ENCODE measurements around the gene MS4A1. TPM values are rescaled to one million over a fixed set of nuclear protein-coding genes. Genes with fewer than 3 reads are reported as not detected.

Gene MS4A1
- total RNA-seq, result not detected

DNA sequence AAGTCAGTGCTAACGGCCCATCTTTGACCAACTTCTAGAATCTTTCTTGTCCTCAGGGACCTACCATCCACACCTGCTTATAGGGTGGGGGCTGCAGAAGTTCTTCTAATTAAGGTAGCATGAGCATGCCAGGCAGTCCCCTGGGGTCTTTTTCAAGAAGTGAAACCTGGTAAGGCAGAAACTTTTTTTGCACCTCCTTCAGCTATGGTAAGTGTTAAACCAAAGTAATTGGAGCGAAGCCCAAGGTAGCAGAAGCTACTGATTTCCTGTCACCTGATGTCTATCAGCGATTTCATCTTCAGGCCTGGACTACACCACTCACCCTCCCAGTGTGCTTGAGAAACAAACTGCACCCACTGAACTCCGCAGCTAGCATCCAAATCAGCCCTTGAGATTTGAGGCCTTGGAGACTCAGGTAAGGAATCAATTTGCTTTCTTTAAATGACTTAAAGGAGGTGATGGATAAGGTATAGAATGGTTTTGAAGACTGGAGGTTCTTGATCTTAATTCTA, at the start of gene MS4A1:
Gene MS4A1, plus strand, starts transcription at position 317 of the 512 bp plus-strand sequence. CDS start 6,528 bp downstream, outside the sequence.

DNA sequence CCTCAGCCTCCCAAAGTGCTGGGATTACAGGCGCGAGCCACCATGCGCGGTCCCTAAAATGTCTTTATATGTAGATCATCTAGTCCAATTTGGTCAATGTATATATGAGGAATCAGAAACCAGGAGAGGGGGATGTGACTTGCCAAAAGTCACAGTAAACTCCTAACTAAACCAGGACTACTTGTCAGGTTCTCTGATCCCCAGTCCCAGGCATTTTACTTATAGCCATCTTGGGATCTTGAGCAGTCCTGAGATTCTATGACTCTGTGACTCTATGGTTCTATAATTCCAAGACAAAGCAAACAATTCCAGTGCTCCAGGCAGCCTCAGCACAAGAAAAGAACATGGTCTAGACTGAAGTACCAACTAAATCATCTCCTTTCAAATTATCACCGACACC, 26.4 kb upstream of the MS4A1 start, which contains the start of gene MS4A5:
Gene MS4A5, plus strand, starts transcription at position 301 of the 400 bp plus-strand sequence. CDS start 103 bp downstream, outside the sequence.

DNA sequence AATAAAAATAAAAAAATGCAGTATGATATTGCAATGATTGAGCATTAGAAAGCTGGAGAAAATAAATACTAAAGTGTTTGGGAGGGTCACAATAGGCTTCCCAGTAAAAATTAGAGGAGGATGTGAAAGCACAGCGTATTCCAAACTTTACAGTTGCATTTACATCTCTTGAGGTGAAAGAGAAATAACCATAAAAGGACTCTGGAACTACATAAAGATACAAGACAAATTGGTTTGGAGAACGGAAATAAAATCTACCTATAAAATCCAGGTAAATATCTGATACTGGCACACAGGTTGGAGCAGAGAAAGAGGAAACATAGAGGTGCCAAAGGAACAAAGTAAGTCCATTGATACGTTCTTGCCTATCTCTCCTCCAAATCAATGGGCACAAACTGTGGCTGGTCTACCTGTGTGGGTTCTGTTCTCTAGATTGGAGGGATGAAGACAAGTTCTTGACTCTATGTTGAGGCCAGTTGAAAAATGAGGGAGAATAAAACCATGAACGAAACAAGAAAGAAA, 36.9 kb downstream of the MS4A1 start, which contains the start of gene MS4A12:
Gene MS4A12, plus strand, starts transcription at position 291 of the 522 bp plus-strand sequence. CDS start 4,541 bp downstream, outside the sequence.

DNA sequence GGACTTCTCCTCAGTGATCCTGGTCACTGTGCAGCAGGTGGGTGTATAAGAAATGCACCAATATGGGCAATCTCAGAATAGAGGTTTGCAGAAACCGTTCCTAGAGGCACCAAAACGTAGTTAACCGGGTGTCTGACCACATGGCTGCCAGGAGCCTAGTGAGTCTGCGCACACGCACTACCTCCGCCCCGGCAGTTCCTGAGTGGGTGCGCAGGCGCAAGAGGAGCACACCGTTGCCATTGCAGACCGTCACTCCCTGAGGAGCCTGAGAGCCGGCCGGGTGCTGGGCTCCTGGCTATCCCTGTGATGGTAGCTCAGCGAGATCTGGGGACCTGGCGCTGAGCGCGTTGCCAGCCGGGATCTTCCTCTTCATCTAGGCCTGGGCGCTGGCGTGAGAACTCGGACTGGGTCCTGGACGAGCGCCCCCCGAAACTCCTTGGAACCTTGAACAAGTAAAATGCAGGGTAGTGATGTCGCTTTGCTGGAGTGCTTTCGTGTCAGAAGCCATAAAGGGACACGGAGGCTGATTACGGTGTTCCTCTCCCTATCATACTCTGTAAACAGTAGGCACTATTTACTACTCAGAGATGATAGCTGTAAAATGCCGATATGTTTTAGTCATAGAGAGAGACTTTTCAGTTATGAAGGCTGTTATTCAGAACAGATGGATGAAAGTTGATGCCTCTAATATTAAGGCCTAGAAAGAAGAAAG, 59.7 kb downstream of the MS4A1 start, which contains the start of gene MS4A13:
Gene MS4A13, plus strand, starts transcription at position 249 of the 712 bp plus-strand sequence. CDS start 2,692 bp downstream, outside the sequence.

Other genes with a start within 250 kb of the MS4A1 start
- gene MS4A4E, start 212.7 kb upstream of the MS4A1 start, total RNA-seq, result not detected
- not detected for gene MS4A4A, start 175.2 kb upstream of the MS4A1 start, total RNA-seq
- not detected for gene MS4A6E, start 128.6 kb upstream of the MS4A1 start, total RNA-seq
- 1.9 TPM for gene MS4A7, start 77.3 kb upstream of the MS4A1 start, total RNA-seq
- gene MS4A14, start 59.4 kb upstream of the MS4A1 start, total RNA-seq, result not detected
- not detected for gene MS4A5, start 26.3 kb upstream of the MS4A1 start, total RNA-seq
- not detected for gene MS4A12, start 36.9 kb downstream of the MS4A1 start, total RNA-seq
- gene MS4A13, start 59.5 kb downstream of the MS4A1 start, total RNA-seq, result not detected
- gene MS4A8, start 243.8 kb downstream of the MS4A1 start, total RNA-seq, result not detected

Measured in parietal lobe (tissue), 1 donor.